Tibial artery (tissue), 4 donors: ENCODE measurements around the gene CGB1.
"Not testable (repeated sequence)": the region's sequence is repeated elsewhere in the genome, so short reads cannot be mapped to it uniquely, and the experiment has no call there.

Experiments used
- DNase-seq, 2 donors: peaks; one replicate each; pipeline ENCODE4 v3.0.0-alpha.2; 2019
- H3K27ac ChIP-seq, 2 donors: fragments of 200-600 bp; sonication (generic) in 1 of 2; 1 replicate in 1 of 2; 2 replicates in 1 of 2; pipeline ENCODE4 v1.5.1; 2018 to 2019; ENCODE audit warnings: mild to moderate bottlenecking in 1 of 2
- H3K27me3 ChIP-seq, 2 donors: fragments of 200-600 bp; sonication (generic) in 1 of 2; one replicate each; pipeline versions ENCODE4 v1.5.1 to v1.6.0; 2016 to 2019
- H3K36me3 ChIP-seq, 3 donors: fragments of 200-600 bp; sonication (generic) in 2 of 3; one replicate each; pipeline ENCODE4 v1.5.1; 2016 to 2019; ENCODE audit warnings: mild to moderate bottlenecking in 2 of 3
- H3K4me1 ChIP-seq, 4 donors: fragments of 200-600 bp; sonication (generic) in 2 of 4; 1 replicate in 3 of 4; 2 replicates in 1 of 4; pipeline ENCODE4 v1.5.1; 2016 to 2019
- H3K4me3 ChIP-seq, 2 donors: fragments of 200-600 bp; sonication (generic) in 1 of 2; 1 replicate in 1 of 2; 2 replicates in 1 of 2; pipeline ENCODE4 v1.5.1; 2018 to 2019; ENCODE audit warnings: mild to moderate bottlenecking in 2 of 2
- H3K9me3 ChIP-seq, 3 donors: fragments of 200-600 bp; sonication (generic) in 1 of 3; one replicate each; pipeline ENCODE4 v1.5.1; 2016 to 2019
- CTCF ChIP-seq, 2 experiments: fragments of 200-600 bp in 1 of 2; fragments of 450-650 bp in 1 of 2; IDR thresholded peaks; one replicate each; pipeline ENCODE4 v1.5.1; 2017 to 2019; ENCODE audit warnings: antibody characterized with exemption in 2 of 2, mild to moderate bottlenecking in 1 of 2, moderate library complexity in 1 of 2
- intact Hi-C: fragments of 100-400 bp; cut with DNase I; formaldehyde crosslinking; loops from one replicate; pipeline ENCODE4 v1.15.0; 2023; ENCODE audit warnings: low total_unique reads

The CGB1 gene

GRCh38 chr19:49036815-49037214 is at the start of gene CGB1:
Gene CGB1 (minus strand): TSS chr19:49036895. CDS start chr19:49036711, 184 bp downstream.
- H3K4me3 ChIP-seq, H3K36me3 ChIP-seq, H3K27me3 ChIP-seq, H3K4me1 ChIP-seq, DNase-seq, intact Hi-C loops, H3K27ac ChIP-seq, H3K9me3 ChIP-seq: not testable (repeated sequence)

GRCh38 chr19:49086296-49086695 is 49.6 kb upstream of the CGB1 start:
- no peak for DNase-seq
- peak overlapping the region; percentile 89 to 97 for H3K4me3 ChIP-seq
- no peaks in the 10 kb centered on the region for H3K27me3 ChIP-seq
- no peaks in the 10 kb centered on the region for H3K9me3 ChIP-seq
- H3K4me1 ChIP-seq = peaks cover 5 to 34% (median 25%) of the 10 kb centered on the region in 4 donors
- no peak for TF ChIP-seq CTCF (IDR thresholded peaks at IDR 0.05)
- peaks cover 18 to 38% (median 21%) of the 10 kb centered on the region in 3 donors for H3K36me3 ChIP-seq
- peak overlapping the region; percentile 87 to 92 for H3K27ac ChIP-seq
- intact Hi-C loops = no loop called here

GRCh38 chr19:49085868-49086232 is 49.2 kb upstream of the CGB1 start:
- Histone ChIP-seq H3K9me3 (no peaks in the 10 kb centered on the region), H3K27ac (peak overlapping the region; percentile 87 to 92), H3K27me3 (no peaks in the 10 kb centered on the region), H3K4me1 (peaks cover 5 to 34% (median 25%) of the 10 kb centered on the region in 4 donors), H3K4me3 (peak overlapping the region; percentile 89 to 97), H3K36me3 (peaks cover 14 to 33% (median 17%) of the 10 kb centered on the region in 3 donors)
- no peak for TF ChIP-seq CTCF (IDR thresholded peaks at IDR 0.05)
- intact Hi-C loops = no loop called here
- no peak for DNase-seq

GRCh38 chr19:49085020-49085867 is 48.5 kb upstream of the CGB1 start, which contains the start of gene SNRNP70:
Gene SNRNP70 (plus strand): TSS chr19:49085451. CDS start chr19:49086415, 964 bp downstream.
- intact Hi-C loops = no loop called here
- H3K4me1 ChIP-seq = peaks cover 5 to 34% (median 25%) of the 10 kb centered on the region in 4 donors
- no peaks in the 10 kb centered on the region for H3K27me3 ChIP-seq
- H3K36me3 ChIP-seq = peaks cover 7 to 27% (median 11%) of the 10 kb centered on the region in 3 donors
- peak within 1 kb of the TSS; percentile 89 to 97 for H3K4me3 ChIP-seq
- H3K9me3 ChIP-seq = no peaks in the 10 kb centered on the region
- DNase-seq = peak; percentile 99 to 100
- peak in 1 of 2 experiments; percentile 34 for TF ChIP-seq CTCF (IDR thresholded peaks at IDR 0.05)
- H3K27ac ChIP-seq = peak within 1 kb of the TSS; percentile 87 to 92

- Histone ChIP-seq H3K4me1 (peaks cover 5 to 34% (median 25%) of the 10 kb centered on the region in 4 donors), H3K4me3 (peak overlapping the region; percentile 89 to 97), H3K36me3 (peaks cover 0 to 20% (median 6%) of the 10 kb centered on the region in 3 donors), H3K27ac (peak overlapping the region; percentile 87 to 92), H3K9me3 (no peaks in the 10 kb centered on the region), H3K27me3 (no peaks in the 10 kb centered on the region)
- no peak for DNase-seq
- intact Hi-C loops = no loop called here
- no peak for TF ChIP-seq CTCF (IDR thresholded peaks at IDR 0.05)
These were observed 47.7 kb upstream of the CGB1 start for GRCh38 chr19:49084206-49085019.
